IMR-90 (cell line): ENCODE measurements around the gene RRP7A. TPM values are rescaled to one million over a fixed set of nuclear protein-coding genes. Genes with fewer than 3 reads are reported as not detected.

Experiments used
- ATAC-seq: fragments of 200-7000 bp; cut with Tn5 transposase; 2 replicates; pipeline ENCODE4 v1.9.1; 2020; ENCODE audit warnings: low read depth, mild to moderate bottlenecking, moderate library complexity
- BruUV-seq: library from RNA; stranded (reverse); fragments of 400-500 nt; replicated peaks from 2 replicates; lab custom pipeline; 2021; lab: Mats Ljungman, UMichigan
- CTCF ChIA-PET: fragments of 300-600 bp; formaldehyde crosslinking; extraction: SDS; loops from one replicate; lab custom pipeline; 2021; ENCODE audit warnings: antibody characterized with exemption; lab: Yijun Ruan, JAX
- POLR2A ChIA-PET: fragments of 300-600 bp; sonication (Branson Sonifier 250); formaldehyde crosslinking; loops from one replicate; lab custom pipeline; 2022; ENCODE audit warnings: antibody characterized with exemption; ENCODE audit not compliant: unreplicated experiment; lab: Charles Lee
- DNase-seq: peaks from one replicate; pipeline ENCODE4 v3.0.0; 2013
- H2AFZ ChIP-seq: replicated peaks from 2 replicates; pipeline ENCODE3; 2013; ENCODE audit warnings: low read length, mild to moderate bottlenecking; ENCODE audit not compliant: poor library complexity
- H2AK5ac ChIP-seq: 2 replicates; pipeline ENCODE4 v1.6.1; 2013; ENCODE audit warnings: low read depth, low read length, inconsistent platforms
- H2AK9ac ChIP-seq: replicated peaks from 2 replicates; pipeline ENCODE3; 2013; ENCODE audit warnings: mild to moderate bottlenecking, low read depth, low read length, moderate library complexity; ENCODE audit not compliant: poor library complexity
- H2BK120ac ChIP-seq: 2 replicates; pipeline ENCODE4 v1.6.1; 2013; ENCODE audit warnings: low read depth, low read length, inconsistent platforms
- H2BK15ac ChIP-seq: 3 replicates; pipeline ENCODE4 v1.6.1; 2013; ENCODE audit warnings: low read depth, low read length, inconsistent platforms
- H2BK20ac ChIP-seq: 2 replicates; pipeline ENCODE4 v1.6.1; 2013; ENCODE audit warnings: low read depth, mild to moderate bottlenecking, inconsistent platforms, low read length, moderate library complexity
- H2BK5ac ChIP-seq: 2 replicates; pipeline ENCODE4 v1.6.1; 2013; ENCODE audit warnings: mild to moderate bottlenecking, low read depth, low read length, inconsistent platforms; ENCODE audit not compliant: poor library complexity, severe bottlenecking
- H3K14ac ChIP-seq: replicated peaks from 2 replicates; pipeline ENCODE4 v1.6.1; 2013; ENCODE audit warnings: low read depth, low read length, inconsistent platforms
- H3K18ac ChIP-seq: 2 replicates; pipeline ENCODE4 v1.6.1; 2013; ENCODE audit warnings: low read depth, low read length, control low read depth
- H3K23ac ChIP-seq: 2 replicates; pipeline ENCODE4 v1.6.1; 2013; ENCODE audit warnings: low read depth, low read length, inconsistent platforms
- H3K27ac ChIP-seq: 2 replicates; pipeline ENCODE4 v1.5.1; 2013; ENCODE audit warnings: mild to moderate bottlenecking, control low read depth, low read length; ENCODE audit not compliant: insufficient read depth
- H3K27me3 ChIP-seq: 2 replicates; pipeline ENCODE4 v1.6.1; 2013; ENCODE audit warnings: low read length; ENCODE audit not compliant: control insufficient read depth, insufficient read depth
- H3K36me3 ChIP-seq: 2 replicates; pipeline ENCODE4 v1.6.1; 2013; ENCODE audit warnings: low read length, mixed read lengths; ENCODE audit not compliant: control insufficient read depth, insufficient read depth
- H3K4ac ChIP-seq: 2 replicates; pipeline ENCODE4 v1.6.1; 2013; ENCODE audit warnings: low read depth, low read length, inconsistent platforms
- H3K4me1 ChIP-seq: 2 replicates; pipeline ENCODE4 v1.6.1; 2013; ENCODE audit warnings: low read length, mixed read lengths; ENCODE audit not compliant: control insufficient read depth, insufficient read depth
- H3K4me2 ChIP-seq: 2 replicates; pipeline ENCODE4 v1.6.1; 2013; ENCODE audit warnings: low read depth, mild to moderate bottlenecking, control low read depth, low read length, moderate library complexity
- H3K4me3 ChIP-seq: 2 replicates; pipeline ENCODE4 v1.5.1; 2013; ENCODE audit warnings: low read depth, mild to moderate bottlenecking, control low read depth, low read length, moderate library complexity; ENCODE audit not compliant: insufficient read depth
- H3K56ac ChIP-seq: 2 replicates; pipeline ENCODE4 v1.6.1; 2013; ENCODE audit warnings: low read length, inconsistent platforms; ENCODE audit not compliant: insufficient read depth; ENCODE audit errors: extremely low read depth
- H3K79me1 ChIP-seq, 2 experiments: 2 replicates each; pipeline ENCODE4 v1.6.1; 2013; ENCODE audit warnings: low read length in 2 of 2, inconsistent platforms in 1 of 2, low read depth in 1 of 2
- H3K9ac ChIP-seq: 2 replicates; pipeline ENCODE4 v1.6.1; 2013; ENCODE audit warnings: low read depth, low read length, control low read depth
- H3K9me1 ChIP-seq: 2 replicates; pipeline ENCODE4 v1.6.1; 2013; ENCODE audit warnings: low read length, inconsistent platforms; ENCODE audit not compliant: insufficient read depth
- H3K9me3 ChIP-seq: 2 replicates; pipeline ENCODE4 v1.6.1; 2013; ENCODE audit warnings: low read length; ENCODE audit not compliant: control insufficient read depth, insufficient read depth
- H4K20me1 ChIP-seq: 2 replicates; pipeline ENCODE4 v1.6.1; 2013; ENCODE audit warnings: low read length, inconsistent platforms; ENCODE audit not compliant: insufficient read depth
- H4K5ac ChIP-seq: 2 replicates; pipeline ENCODE4 v1.6.1; 2013; ENCODE audit warnings: mild to moderate bottlenecking, low read depth, low read length, control low read depth
- H4K8ac ChIP-seq, 2 experiments: 2 replicates each; pipeline ENCODE4 v1.6.1; 2013; ENCODE audit warnings: low read depth in 2 of 2, low read length in 2 of 2, control low read depth in 1 of 2, inconsistent platforms in 1 of 2
- H4K91ac ChIP-seq: 2 replicates; pipeline ENCODE4 v1.6.1; 2013; ENCODE audit warnings: low read depth, low read length, inconsistent platforms; ENCODE audit not compliant: insufficient read depth
- WGBS, 2 experiments: methylation state at CpG; one replicate each; pipeline versions ENCODE4 v1.1.5 to v1.1.7; 2013; ENCODE audit warnings: missing lambda C conversion rate in 2 of 2; ENCODE audit not compliant: insufficient read length in 1 of 2; ENCODE audit errors: extremely low coverage in 2 of 2; 5-methylcytosine and 5-hydroxymethylcytosine counted together
- dilution Hi-C: fragments of 300-500 bp; cut with HindIII; formaldehyde crosslinking; loops from one replicate; pipeline ENCODE4 v1.14.3; 2018; ENCODE audit warnings: low sequenced_read_pairs; ENCODE audit not compliant: unreplicated experiment
- in situ Hi-C: fragments of 300-500 bp; cut with MboI; formaldehyde crosslinking; loops from 3 replicates; pipeline ENCODE4 v1.14.3; 2019; ENCODE audit warnings: low sequenced_read_pairs, inconsistent platforms, mixed read lengths
- intact Hi-C: fragments of 100-400 bp; cut with micrococcal nuclease; formaldehyde crosslinking; loops from 2 replicates; pipeline ENCODE4 v1.10.0; 2022
- polyA plus RNA-seq, 3 experiments: library from polyadenylated mRNA; depleted of rRNA; stranded (reverse); fragments of >200 nt; gene quantifications; 2 replicates each; pipeline ENCODE4 v1.2.3, GENCODE V29; 2012; ENCODE audit warnings: low replicate concordance in 1 of 3
- total RNA-seq: library from RNA; depleted of rRNA; stranded (reverse); fragments of >200 nt; gene quantifications from 2 replicates; pipeline ENCODE4 v1.2.3, GENCODE V29; 2012
- TF ChIP-seq, protein P1 (sequence below): fragments of 150-350 bp; IDR thresholded peaks from 2 replicates; pipeline ENCODE4 v1.6.1; 2017; ENCODE audit warnings: mild to moderate bottlenecking, antibody characterized with exemption, low read length, low read depth

Gene RRP7A
- total and polyA plus RNA-seq, 2 of the 4 experiments (the other 2 are of a cell fraction), result 25.5 to 29.2 TPM

DNA sequence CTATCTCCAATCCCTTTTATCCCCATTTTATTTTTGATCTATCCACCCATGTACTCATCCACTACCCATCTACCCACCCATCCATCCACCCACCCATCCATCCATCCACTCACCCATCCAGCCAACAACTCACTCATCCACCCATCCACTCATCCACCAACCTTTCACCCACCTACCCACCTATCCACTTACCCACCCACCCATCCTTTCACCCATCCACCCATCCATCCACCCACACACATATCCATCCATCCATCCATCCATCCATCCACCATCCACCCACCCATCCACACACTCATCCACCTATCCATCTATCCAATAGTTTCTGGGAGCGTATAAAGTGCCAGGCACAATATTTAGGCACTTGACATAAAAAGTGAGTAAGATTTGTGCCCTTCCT is 48.2 kb downstream of the RRP7A start:
- H2BK15ac ChIP-seq, result no peak overlapping the region
- DNase-seq (no peak), ATAC-seq (no peak)
- TF ChIP-seq, protein P1, sequence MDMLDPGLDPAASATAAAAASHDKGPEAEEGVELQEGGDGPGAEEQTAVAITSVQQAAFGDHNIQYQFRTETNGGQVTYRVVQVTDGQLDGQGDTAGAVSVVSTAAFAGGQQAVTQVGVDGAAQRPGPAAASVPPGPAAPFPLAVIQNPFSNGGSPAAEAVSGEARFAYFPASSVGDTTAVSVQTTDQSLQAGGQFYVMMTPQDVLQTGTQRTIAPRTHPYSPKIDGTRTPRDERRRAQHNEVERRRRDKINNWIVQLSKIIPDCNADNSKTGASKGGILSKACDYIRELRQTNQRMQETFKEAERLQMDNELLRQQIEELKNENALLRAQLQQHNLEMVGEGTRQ, result no peak
- in situ Hi-C loops, result no loop called here
- intact Hi-C loops, result loop anchor here (10.0 kb wide), 1 partner anchor 377 kb away; the partner anchor contains the start of gene NDUFA6
- H3K27ac ChIP-seq, result no peak overlapping the region
- WGBS, 2 experiments, result no CpG with 5 or more reads among the region's 1 CpG
- H4K5ac ChIP-seq, result no peak overlapping the region
- H3K56ac ChIP-seq, result no peak overlapping the region
- no peaks in the 10 kb centered on the region for H3K79me1 ChIP-seq
- no peak overlapping the region for H2AFZ ChIP-seq
- H3K4me1 ChIP-seq, result no peaks in the 10 kb centered on the region
- H3K18ac ChIP-seq, result no peak overlapping the region
- no peak overlapping the region for H2AK9ac ChIP-seq
- BruUV-seq, result no TSS peak
- H3K9ac ChIP-seq, result no peak overlapping the region
- H4K8ac ChIP-seq, result no peak overlapping the region
- POLR2A ChIA-PET, result no interaction called here
- H2BK120ac ChIP-seq, result no peak overlapping the region
- no peak overlapping the region for H3K14ac ChIP-seq
- no peaks in the 10 kb centered on the region for H3K9me1 ChIP-seq
- no peak overlapping the region for H3K23ac ChIP-seq
- no peaks in the 10 kb centered on the region for H4K20me1 ChIP-seq
- dilution Hi-C loops, result no loop called here
- CTCF ChIA-PET, result no interaction called here
- H3K27me3 ChIP-seq, result peaks cover 24% of the 10 kb centered on the region
- no peaks in the 10 kb centered on the region for H3K36me3 ChIP-seq
- H3K4me2 ChIP-seq, result no peak overlapping the region
- no peaks in the 10 kb centered on the region for H3K9me3 ChIP-seq
- no peak overlapping the region for H2BK20ac ChIP-seq
- no peak overlapping the region for H2AK5ac ChIP-seq
- no peak overlapping the region for H3K4me3 ChIP-seq
- no peak overlapping the region for H3K4ac ChIP-seq
- no peak overlapping the region for H4K91ac ChIP-seq
- H2BK5ac ChIP-seq, result no peak overlapping the region
